GM23338 (cell line): Measurements from ENCODE around the gene NFYA.

Experiments
- CTCF ChIP-seq, 2 experiments: fragments of 200-600 bp in 1 of 2; sonication (generic) in 1 of 2; conservative IDR thresholded peaks; 2 replicates each; pipeline versions ENCODE4 v1.5.1 to v1.6.1; 2016 to 2017; ENCODE audit warnings: antibody characterized with exemption in 2 of 2, low read depth in 2 of 2, mild to moderate bottlenecking in 2 of 2, moderate library complexity in 1 of 2
- EZH2 ChIP-seq: fragments of 200-600 bp; sonication (generic); IDR thresholded peaks from one replicate; pipeline ENCODE4 v1.8.0; 2017; ENCODE audit warnings: antibody characterized with exemption, mild to moderate bottlenecking, low read depth; ENCODE audit not compliant: unreplicated experiment
- EZH2phosphoT487 ChIP-seq: fragments of 200-600 bp; sonication (generic); IDR thresholded peaks from one replicate; pipeline ENCODE4 v1.8.1; 2018; ENCODE audit warnings: antibody characterized with exemption; ENCODE audit not compliant: unreplicated experiment
- REST ChIP-seq: IDR thresholded peaks from one replicate; pipeline ENCODE4 v1.6.1; 2018; ENCODE audit warnings: antibody characterized with exemption; ENCODE audit not compliant: unreplicated experiment

- no peak for TF ChIP-seq CTCF (conservative IDR thresholded peaks at IDR 0.05; ENCODE audit: low read depth in 2 of 2)
- no peak for TF ChIP-seq REST
- no peak for TF ChIP-seq EZH2phosphoT487
- no peak for TF ChIP-seq EZH2
Measured at GRCh38 chr6:41071923-41072835, 595 bp upstream of the NFYA start, which contains the start of gene OARD1.
